GM18873 (cell line): Measurements from ENCODE around the gene RAG1.

Experiments used
- ATAC-seq: cut with Tn5 transposase; IDR thresholded peaks from one replicate; pipeline ENCODE4 v1.9.1; 2021; ENCODE audit warnings: mild to moderate bottlenecking, moderate library complexity, moderate number of reproducible peaks; ENCODE audit not compliant: unreplicated experiment, low FRiP score

Gene RAG1

DNA sequence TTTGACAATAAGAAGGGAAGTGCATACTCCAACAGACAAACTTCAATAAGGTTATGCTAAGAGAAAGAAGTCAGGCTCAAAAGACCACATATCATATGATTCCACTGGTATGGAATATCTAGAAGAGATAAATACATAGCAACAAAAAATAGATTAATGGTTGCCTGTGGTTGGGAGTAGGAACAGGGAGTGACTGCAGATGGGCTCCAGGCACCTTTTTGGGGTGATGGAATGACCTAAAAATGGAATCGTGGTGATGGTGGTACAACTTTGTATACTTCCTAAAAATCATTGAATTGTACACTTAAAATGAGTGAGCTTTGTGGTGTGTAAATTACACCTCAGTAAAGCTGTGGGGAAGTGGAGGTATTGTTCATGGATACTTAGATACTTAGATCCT lies 59.2 kb downstream of the RAG1 start:
- no peak for ATAC-seq

DNA sequence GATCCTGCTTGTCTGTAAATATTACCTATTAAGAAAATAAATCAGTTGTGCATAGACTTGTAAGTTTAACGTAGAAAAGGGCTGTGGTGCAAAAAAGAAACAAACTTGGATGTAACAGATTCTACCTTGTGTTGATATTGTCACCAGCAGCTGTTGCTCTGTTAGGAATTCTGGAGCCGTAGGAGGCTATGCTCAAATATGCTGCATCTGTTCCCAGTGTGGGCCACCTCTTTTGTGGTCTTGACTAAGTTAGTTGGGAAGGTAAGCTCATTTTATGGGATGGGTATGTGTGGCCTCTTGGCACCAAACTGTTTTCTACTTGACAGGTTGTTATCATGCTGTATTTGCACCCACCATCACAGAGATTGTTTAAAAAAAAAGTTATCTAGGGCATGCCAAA lies 59.7 kb downstream of the RAG1 start:
- ATAC-seq, result no peak

DNA sequence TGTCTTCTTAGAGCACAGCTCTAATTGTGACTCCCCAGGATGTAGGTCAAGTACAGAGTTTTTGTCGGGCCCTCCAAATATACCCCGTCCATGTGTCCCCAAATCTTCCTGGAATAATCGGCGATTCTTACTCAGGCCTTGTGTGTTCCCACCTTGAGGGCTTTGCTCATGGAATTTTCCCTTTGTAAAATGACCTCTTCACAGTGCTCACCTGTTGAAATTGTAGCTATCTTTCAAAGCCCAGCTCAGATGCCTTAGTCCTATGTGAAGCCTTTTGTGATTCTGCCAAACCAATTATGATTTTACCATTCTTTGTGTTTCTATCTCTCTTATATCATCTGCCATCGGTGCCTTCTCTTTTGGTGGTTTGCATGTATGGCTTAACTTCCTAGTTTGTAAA lies 60.3 kb downstream of the RAG1 start:
- no peak for ATAC-seq

DNA sequence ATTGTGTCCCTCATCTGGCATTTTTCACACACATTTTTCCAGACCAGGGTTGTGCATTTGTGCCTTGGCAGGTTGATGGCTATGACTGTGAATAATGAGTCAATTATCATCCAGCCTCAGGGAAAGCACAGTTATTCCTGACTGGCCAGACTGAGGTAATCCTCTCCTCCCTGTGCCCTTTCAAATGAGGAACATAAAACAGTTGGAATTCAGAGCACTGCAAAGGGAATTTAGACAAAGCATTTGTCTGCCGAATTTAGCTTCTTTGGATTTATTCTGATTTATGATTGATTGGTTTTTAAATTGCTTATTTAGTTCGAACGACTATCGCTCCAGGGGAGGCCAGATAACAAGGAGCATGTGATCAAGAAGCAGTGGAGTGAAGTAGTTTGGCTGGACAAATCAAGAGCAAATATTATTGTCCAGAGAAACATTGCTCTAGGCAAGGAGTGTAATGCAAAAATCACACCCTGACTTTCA lies 61.0 kb downstream of the RAG1 start:
- ATAC-seq, result no peak
